ENCODE measurements around the gene C2orf72.

DNA sequence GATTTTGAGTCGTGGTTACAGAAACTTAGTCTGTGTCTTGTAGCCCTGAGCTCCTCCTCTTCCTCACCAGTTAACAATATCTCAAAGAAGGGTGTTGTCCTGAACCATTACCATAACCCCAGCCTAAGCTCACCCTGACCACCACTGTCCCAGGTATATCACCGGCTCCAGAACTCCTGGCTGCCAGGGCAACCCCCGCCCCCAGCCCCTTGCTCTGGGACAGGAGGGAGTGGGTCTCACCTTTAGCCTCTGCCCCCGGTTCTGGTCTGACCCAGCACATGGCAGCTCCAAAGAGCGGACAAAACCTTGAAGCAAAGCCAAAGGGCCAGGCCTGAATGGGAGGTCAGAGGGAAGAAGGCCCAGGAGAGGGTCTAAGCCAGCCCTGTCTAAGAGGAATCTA, 13.8 kb downstream of the C2orf72 start:
- TF ChIP-seq TAF1 (conservative IDR thresholded peaks at IDR 0.05) = no peak
- TF ChIP-seq, protein P1, sequence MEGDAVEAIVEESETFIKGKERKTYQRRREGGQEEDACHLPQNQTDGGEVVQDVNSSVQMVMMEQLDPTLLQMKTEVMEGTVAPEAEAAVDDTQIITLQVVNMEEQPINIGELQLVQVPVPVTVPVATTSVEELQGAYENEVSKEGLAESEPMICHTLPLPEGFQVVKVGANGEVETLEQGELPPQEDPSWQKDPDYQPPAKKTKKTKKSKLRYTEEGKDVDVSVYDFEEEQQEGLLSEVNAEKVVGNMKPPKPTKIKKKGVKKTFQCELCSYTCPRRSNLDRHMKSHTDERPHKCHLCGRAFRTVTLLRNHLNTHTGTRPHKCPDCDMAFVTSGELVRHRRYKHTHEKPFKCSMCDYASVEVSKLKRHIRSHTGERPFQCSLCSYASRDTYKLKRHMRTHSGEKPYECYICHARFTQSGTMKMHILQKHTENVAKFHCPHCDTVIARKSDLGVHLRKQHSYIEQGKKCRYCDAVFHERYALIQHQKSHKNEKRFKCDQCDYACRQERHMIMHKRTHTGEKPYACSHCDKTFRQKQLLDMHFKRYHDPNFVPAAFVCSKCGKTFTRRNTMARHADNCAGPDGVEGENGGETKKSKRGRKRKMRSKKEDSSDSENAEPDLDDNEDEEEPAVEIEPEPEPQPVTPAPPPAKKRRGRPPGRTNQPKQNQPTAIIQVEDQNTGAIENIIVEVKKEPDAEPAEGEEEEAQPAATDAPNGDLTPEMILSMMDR (IDR thresholded peaks at IDR 0.05; ENCODE audit: low read depth, low read length, missing input control) = no peak
- TF ChIP-seq RXRA (IDR thresholded peaks at IDR 0.05) = peak; percentile 44 to 72
- peak; percentile 52 for TF ChIP-seq NR2F2 (IDR thresholded peaks at IDR 0.05)
- TF ChIP-seq EGR1 (IDR thresholded peaks at IDR 0.05; ENCODE audit: low read depth in 2 of 2) = no peak
- TF ChIP-seq, protein P2, sequence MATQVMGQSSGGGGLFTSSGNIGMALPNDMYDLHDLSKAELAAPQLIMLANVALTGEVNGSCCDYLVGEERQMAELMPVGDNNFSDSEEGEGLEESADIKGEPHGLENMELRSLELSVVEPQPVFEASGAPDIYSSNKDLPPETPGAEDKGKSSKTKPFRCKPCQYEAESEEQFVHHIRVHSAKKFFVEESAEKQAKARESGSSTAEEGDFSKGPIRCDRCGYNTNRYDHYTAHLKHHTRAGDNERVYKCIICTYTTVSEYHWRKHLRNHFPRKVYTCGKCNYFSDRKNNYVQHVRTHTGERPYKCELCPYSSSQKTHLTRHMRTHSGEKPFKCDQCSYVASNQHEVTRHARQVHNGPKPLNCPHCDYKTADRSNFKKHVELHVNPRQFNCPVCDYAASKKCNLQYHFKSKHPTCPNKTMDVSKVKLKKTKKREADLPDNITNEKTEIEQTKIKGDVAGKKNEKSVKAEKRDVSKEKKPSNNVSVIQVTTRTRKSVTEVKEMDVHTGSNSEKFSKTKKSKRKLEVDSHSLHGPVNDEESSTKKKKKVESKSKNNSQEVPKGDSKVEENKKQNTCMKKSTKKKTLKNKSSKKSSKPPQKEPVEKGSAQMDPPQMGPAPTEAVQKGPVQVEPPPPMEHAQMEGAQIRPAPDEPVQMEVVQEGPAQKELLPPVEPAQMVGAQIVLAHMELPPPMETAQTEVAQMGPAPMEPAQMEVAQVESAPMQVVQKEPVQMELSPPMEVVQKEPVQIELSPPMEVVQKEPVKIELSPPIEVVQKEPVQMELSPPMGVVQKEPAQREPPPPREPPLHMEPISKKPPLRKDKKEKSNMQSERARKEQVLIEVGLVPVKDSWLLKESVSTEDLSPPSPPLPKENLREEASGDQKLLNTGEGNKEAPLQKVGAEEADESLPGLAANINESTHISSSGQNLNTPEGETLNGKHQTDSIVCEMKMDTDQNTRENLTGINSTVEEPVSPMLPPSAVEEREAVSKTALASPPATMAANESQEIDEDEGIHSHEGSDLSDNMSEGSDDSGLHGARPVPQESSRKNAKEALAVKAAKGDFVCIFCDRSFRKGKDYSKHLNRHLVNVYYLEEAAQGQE (IDR thresholded peaks at IDR 0.05) = no peak
- TF ChIP-seq, protein P3, sequence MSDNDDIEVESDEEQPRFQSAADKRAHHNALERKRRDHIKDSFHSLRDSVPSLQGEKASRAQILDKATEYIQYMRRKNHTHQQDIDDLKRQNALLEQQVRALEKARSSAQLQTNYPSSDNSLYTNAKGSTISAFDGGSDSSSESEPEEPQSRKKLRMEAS (IDR thresholded peaks at IDR 0.05) = no peak
- TF ChIP-seq, protein P4, sequence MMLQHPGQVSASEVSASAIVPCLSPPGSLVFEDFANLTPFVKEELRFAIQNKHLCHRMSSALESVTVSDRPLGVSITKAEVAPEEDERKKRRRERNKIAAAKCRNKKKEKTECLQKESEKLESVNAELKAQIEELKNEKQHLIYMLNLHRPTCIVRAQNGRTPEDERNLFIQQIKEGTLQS (IDR thresholded peaks at IDR 0.05) = no peak
- no peak for TF ChIP-seq GABPA (IDR thresholded peaks at IDR 0.05 in 1 of 2, conservative IDR thresholded peaks at IDR 0.05 in 1 of 2)
- no peak for TF ChIP-seq SP1 (IDR thresholded peaks at IDR 0.05)
